Activated CD8-positive, alpha-beta memory T cell treated with anti-CD3 and anti-CD28 coated beads, Interleukin-2, amount 50 U/mL, for 4 hours (primary cell): ENCODE measurements around the gene MIDN.
"Not testable (repeated sequence)": the region's sequence is repeated elsewhere in the genome, so short reads cannot be mapped to it uniquely, and the experiment has no call there.

ENCODE experiments used
- DNase-seq: peaks from one replicate; pipeline ENCODE4 v3.0.0-alpha.2; 2020

MIDN gene

DNA sequence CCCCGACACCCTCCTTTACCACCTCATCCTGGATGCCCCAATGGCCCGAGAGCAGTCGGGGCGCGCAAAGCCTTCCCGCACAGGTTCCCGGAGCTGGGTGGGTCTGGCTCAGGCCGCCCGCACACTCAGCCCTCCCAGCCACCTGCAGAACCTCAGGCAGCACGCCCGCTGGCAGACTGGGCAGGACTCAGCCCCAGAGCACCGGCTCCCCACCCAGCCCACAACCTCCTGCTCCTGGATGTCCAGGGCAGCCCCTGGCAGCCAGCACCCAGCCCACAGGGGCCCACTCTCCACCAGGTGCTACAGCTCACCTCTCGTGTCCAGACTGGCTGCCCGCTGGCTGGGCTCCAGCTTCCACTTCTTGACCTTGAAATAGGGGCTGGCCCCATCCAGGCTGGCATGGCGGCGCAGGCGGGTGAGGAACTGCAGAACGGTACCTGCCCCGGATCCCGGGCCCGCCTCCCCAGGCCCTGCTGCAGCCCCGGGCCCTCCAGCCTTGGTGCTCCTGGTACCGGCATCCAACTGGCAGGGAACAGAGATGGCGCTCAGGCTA, 15.2 kb upstream of the MIDN start:
- no peak for DNase-seq

DNA sequence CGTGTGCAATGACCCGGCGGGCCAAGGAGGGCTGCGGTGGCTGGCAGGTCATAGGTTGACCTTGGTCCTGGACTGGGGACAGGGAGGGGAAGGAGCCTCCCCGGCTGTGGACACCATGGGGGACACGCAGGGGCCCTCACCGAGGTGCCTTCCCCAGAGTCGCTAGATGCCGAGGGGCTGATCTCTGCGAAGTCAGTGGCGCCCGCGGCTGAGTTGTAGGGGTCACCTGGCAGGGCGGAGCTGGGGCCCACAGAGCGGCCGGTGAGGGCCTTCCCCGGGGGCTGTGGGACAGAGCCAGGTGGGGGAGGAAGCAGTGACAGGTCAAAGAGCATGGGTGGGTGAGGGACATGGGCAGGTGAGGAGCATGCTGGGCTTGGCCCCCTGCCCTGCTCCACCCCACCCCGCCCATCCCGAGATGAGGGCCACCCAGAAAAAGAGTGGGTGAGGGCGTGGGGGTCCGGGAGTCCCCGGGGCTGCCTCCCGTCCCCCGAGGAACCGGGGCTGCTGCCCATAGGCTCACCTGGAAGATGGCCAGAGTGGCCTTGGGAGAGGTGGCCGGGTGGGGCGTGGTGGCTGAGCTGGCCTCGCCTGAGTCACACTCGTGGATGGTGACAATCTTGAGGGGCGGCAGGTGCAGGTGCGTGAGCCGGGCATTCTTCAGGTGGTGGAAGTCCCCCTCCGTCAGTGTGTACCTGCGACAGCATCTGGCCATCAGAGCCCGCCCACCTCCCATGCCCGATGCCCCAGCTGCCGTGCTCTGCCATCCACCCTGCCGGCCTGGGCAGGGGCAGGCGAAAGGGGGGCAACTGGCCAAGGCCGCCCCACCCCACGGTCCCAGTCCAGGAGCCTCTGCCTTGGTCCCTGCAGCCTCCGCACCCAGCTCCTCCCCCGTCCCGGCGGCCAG, 14.1 kb upstream of the MIDN start:
- DNase-seq: no peak

DNA sequence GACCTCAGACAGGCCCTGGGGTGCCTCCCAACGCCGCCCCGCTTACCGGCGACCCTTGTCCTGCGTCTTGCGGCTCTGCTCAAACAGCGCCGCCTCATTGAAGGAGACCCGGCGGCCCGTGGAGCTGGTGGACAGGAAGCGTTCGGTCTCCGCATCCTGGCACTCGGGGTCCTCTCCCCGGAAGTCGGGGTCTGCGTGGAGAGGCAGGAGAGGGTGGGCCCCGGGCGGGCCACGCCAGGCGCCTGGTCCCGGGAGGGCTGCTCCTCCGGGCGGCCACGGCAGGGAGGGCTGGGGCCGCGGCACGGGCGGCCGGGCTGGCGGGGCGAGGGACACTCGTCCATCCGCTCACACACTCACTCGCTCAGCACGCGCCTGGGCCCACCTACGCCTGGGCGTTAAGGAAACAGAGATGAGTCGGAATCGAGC, 13.4 kb upstream of the MIDN start:
- DNase-seq: no peak

DNA sequence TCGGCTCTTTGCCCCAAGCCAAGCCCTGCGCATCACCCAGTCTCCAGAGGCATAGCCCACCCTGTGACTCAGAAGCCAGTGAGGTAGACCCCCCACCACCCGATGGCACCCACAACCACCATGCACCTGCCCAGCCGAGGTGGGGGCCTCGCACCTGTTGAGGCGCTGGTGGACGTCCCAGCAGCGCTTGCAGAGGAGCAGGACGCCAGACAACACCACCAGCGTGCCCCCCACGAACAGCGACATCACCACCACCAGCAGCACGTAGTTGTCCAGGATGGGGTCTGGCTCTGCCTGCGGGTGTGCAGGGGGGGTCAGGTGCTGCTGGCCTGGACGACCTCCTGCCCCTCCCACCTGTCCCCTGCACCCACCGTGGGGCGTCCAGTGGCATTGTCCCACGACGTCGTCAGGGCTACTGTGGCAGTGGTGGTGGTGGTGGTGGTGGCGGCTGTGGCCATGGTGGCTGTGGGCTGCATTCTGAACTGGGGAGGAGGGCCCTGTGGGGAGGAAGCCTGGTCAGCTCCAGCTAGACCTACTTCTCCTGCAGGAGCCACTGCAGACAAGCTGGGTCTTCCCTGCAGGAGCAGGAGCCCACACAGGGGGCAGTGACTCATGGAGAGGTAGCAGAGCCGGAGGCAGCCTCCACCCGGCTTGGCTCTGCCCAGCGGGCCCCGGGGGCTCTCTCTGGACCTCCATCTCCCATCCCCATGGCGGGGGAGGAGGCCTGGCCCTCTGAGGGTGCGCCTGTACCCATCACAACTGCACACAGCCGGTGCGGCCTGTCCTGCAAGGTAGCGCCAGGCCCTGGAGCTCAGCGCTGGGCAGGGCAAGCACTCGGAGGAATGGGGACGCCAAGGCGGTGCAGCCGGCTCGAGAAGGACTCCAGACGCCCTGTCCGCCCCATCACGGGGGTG, 12.5 kb upstream of the MIDN start:
- no peak for DNase-seq

DNA sequence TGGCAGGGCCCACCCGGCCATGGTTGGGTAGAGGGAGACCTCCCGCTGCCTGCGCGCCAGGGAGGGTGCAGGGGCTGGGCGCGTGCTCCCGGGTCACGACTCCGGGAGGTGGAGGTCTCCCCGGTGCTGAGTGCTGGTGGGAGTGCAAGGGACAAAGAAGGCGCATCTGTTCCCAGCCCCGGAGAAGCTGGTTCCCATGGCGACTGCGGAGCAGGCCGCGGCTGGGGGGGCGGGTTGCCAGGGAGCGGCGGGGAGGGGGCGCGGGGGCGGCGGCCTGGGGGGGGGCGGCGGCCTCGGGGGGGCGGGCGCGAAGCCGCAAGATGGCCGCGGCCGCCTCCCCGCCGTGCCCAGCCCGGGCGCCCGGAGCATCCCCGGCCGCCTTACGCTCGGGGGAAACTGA, 11.8 kb upstream of the MIDN start:
- no peak for DNase-seq

DNA sequence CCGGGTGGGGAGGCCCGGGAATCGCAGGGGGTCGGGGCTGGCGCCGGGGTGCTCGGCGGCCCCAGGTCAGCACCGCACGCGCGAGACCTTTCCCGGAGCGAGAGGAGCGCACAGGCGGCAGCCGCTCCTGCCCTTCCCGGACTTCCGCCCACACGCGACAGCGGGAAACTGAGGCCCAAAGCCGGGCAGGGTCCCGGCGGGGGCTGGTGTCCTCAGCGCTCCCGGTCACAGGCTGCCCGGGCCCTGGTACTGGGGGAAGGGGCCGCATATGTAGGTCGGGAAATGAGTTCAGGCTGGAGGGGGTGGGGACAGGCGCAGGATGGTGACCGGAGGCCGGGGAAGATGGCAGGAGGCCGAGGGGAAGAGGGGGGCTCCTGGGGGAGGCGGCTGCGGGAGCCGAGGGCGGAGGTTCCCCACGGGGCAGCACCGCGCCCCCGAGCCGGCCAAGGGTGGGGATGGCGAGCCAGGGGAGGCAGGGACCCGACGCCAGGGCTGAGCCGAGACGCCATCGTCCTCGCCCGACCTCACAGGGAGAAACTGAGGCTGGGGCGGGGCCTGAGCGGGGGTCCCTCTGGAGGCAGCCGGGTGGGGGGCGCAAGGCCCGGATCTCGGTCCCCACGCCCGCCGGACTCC, 11.2 kb upstream of the MIDN start:
- DNase-seq: no peak

DNA sequence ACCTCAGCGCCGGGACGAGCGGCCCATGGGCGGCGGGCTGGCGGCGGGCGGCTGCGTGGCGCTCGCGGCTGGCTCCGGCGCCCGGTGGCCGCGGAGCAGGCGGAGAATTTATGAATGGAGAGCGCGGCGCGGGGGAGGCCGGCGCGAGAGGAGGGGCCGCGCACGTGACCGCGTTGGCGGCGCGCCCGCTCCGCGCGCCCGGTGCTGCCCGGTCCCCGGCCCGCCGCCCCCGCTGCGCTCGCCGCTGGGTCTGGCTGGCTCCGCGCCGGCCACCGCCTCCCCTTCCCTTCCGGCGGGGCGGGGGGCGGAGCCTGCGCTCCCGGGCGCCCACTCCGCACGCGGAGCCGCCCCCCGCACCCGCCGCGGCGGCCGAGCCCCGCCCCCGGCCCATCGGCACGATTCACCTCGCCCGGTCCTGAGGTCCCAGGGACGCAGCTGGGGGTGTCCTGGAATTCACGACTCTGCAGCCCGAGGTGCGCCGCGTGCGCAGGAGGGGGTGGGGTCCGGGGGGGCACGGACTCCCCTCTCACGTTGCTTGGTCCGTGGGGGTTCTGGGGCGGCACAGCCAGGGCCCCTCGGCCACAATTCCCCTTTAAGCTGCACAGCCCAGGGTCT, 10.5 kb upstream of the MIDN start, which contains the start of gene CBARP:
CBARP (minus strand) TSS at position 252 of the 615 bp plus-strand sequence. CDS start 1,905 bp downstream, outside the sequence.
- peak; percentile 53 for DNase-seq

DNA sequence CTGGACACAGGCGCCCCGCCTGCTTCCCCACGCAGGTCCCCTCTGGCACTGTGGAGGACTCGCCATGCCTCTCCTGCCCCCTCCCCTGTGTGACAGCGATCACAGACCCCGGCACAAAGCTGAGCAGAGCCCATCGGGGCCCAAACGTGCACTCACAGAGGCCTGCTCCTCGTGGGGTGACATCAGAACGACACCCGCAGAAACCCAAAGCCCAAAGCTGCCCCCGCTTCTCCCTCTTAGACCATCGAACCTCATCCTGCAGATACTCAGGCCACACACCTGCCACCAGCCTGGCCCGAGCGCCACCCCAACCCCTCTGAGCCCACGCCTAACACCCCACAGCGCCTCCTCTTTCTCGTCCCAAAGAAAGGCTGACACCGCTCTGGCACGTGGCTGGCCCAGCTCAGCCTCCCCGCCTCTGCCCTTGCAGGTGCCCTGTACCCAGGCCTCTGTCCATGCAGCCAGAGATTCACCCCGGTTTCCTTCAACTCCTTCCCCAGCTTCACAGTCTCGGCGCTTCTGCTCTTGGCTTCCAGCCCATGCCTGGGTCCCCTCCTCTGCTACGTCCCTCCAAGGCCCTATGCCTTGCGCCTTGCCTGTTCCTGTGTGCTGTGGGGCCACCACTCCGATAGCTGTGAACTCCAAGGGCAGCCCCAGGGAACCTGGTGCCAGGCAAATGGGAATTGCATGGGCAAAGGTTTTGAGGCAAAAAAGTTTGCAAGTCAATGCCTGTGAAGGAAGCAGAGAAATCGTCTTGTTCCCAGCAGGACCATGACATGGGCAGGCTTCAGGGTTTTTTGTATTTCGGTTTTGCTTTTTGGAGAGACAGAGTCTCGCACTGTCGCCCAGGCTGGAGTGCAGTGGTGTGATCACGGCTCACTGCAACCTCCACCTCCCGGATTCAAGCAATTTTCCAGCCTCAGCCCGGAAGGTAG, 9.7 kb upstream of the MIDN start:
- no peak for DNase-seq

DNA sequence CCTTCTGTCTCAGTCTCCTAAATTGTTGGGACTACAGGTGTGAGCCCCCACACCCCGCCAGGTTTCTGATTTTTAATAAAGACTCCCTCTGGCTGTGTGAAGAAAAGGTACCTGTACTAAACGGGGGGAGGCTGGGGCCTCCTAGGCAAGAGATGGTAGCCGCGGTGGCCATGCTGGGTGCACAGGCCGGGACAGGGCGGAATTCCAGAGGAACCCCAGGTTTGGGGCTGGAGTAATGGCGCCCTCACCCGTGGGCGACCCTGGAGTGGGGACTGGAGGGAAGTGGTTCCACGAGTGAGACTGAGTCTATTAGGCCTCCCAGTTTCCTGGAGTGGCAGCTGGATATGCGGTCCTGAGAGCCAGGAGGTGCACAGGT, 9.0 kb upstream of the MIDN start:
- peak; percentile 32 for DNase-seq

DNA sequence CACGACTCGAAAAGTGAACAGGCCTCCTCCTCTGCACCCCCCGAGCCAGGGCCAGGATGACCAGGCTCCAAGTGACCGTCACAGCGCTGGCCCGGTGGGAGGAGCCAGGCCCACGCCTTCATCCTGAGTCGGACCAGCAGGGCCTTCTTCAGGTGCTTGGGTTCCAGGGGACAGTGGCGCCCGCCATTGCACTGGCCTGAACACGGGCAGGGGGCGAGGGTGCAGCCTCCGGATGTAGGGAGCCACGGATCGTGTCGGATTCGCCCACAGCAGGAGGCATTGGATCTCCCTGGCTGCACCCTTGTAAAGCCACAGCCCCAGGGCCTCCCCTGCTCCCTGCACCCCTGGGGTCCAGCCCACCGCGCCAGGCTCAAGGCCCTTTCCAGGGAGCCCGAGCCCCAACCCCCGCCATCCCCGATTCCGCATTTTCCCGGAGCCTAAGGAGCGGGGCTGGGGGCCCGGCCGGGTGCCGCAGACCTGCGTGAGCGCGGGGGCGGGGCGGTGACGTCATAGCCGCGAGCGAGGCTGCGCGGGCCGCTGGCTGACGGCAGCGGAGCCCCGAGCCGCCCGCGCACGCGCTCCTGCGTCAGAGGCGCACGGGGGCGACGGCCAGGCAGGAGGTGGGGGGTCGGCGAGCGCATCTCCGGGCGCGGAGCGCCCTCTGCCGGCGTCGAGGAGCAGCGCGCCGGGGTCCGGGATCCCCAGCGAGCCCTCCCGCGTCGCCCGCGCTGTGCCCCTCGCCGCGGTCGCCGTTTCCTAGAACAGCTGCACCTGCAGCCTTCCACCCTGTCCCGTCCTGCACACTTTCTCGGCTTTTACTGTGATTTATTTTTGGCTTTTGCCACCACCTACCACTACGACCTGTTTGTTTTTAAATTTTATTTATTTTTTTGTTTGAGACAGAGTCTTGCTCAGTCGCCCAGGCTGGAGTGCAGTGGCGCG, 8.3 kb upstream of the MIDN start:
- DNase-seq: peak; percentile 99

DNA sequence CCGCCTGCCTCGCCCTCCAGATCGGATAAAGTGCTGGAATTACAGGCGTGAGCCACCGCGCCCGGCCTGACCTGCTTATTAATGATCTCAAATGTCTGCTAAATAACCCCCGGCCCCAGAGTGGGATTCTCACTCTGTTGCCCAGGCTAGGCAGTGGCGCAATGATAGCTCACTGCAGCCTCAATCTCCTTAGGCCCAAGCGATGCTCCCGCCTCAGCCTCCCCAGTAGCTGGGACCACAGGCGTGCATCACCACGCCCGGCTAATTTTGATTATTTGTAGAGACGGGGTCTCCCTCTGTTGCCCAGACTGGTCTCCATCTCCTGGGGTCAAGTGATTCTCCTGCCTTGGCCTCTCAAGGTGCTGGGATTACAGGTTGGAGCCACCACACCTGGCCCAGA, 7.5 kb upstream of the MIDN start:
- no peak for DNase-seq

DNA sequence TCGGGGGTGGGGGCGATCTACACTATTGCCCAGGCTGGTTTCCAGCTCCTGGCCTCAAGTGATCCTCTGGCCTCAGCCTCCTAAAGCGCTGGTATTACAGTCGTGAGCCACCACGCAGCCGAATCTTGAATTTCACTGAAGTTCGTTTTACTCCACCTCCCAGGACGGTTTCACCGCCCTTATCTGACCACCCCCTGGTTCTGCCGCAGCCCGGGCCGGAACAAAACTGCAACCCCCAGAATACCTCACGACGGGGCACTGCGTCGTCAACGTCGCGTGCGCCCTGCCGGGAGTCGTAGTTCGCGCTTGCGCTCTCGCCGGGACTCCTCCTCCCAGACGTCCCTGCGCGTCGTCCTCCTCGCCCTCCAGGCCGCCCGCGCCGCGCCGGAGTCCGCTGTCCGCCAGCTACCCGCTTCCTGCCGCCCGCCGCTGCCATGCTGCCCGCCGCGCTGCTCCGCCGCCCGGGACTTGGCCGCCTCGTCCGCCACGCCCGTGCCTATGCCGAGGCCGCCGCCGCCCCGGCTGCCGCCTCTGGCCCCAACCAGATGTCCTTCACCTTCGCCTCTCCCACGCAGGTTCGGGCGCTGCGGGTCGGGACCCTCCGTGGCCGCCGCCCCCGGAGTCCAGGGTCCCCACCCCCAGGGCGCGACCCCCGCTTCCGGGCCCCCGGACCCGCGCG, 6.8 kb upstream of the MIDN start, which contains the start of gene ATP5F1D:
ATP5F1D (plus strand) TSS at position 335 of the 679 bp plus-strand sequence; CDS start at position 435, 100 bp downstream.
- peak; percentile 95 for DNase-seq

DNA sequence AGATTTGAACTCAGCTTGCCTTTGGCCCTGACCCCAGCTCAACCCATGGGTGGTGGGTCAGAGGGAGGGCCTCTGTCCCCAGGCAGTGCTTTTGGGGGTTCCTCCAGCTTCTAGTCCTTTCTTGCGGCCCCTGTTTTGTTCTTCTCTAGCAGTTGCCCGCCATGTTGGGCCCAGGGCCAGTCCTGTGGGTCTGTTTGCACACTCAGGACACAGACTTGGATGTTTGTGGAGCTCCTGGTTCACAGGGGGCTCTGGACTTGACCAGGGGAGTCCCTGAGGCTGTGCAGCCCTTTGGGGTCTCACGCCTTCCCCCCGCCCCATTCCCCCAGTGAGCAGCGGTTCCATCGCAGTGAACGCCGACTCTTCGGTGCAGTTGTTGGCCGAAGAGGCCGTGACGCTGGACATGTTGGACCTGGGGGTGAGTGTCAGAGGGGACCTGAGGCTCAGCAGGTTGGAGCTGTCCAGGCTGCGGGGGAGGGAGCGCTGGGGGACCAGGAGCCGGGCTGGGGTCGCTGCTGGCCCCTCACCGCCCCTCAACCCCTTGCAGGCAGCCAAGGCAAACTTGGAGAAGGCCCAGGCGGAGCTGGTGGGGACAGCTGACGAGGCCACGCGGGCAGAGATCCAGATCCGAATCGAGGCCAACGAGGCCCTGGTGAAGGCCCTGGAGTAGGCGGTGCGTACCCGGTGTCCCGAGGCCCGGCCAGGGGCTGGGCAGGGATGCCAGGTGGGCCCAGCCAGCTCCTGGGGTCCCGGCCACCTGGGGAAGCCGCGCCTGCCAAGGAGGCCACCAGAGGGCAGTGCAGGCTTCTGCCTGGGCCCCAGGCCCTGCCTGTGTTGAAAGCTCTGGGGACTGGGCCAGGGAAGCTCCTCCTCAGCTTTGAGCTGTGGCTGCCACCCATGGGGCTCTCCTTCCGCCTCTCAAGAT, 4.4 kb upstream of the MIDN start:
- peak; percentile 93 for DNase-seq

DNA sequence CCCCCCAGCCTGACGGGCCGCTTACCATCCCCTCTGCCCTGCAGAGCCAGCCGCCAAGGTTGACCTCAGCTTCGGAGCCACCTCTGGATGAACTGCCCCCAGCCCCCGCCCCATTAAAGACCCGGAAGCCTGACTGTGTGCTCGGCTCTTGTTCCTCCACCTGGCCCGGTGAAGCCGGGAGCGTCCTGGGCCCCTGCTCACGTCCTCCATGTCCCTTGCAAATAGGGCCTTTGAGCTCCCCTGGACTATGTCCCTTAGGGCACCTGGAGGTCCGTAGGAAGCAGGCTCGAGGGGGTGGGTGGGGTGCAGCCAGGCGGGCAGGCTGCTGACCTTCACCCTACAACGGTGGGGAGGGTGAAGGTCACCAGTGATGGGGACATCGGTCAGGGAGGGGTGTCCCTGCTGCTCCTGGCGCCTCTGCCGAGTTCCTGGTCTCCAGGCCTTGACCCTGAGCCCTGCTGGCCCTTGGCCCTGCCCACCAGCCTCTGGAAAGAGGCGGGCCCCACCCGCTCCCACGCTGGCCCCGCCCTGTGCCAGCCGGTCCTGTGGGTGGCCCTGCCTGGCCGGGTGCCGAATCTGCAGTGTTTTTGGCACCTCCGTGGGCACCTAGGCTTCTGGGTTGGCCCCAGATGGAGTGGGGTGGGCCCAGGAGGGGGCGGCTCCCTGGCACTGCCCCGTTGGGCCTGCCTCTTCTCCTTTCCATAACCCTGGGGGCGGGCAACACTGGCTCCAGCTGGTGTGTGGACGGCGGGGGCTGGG, 3.5 kb upstream of the MIDN start:
- peak; percentile 43 for DNase-seq

DNA sequence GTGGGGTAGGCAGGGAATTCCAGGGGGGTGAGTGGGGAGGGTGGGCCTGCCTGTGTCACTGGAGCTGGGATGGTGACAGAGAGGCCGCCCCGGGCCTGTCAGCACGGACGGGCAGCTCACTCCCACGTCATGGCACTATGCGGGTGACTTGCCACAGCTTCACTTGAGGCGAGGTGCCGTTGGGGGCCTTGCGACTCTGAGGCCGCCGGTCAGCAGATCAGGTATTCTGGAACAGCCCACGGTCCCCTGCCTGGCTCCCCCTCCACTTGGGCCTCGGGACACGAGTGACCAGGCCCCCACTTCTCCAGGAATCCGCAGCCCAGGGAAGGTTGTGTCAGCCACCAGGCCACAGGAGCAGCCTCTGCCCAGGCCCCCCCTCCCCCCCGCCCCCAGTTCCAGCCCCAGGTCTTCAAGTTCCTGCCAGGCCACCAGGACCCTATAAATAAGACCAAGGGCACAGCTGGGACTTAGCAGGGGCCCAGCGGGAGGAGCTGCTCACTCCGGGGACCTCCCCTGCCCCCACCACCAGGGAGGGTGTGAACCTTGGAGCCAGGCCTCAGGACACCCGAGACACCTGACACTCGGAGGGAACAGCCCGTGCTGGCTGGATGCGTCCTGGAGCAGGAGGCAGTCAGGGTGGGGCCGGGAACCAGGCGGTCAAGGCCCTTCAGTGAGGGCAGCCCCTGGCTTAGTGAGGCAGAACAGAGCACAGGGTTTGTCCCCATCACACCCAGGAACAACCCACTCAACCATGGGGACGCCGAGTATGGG, 2.7 kb upstream of the MIDN start:
- no peak for DNase-seq

DNA sequence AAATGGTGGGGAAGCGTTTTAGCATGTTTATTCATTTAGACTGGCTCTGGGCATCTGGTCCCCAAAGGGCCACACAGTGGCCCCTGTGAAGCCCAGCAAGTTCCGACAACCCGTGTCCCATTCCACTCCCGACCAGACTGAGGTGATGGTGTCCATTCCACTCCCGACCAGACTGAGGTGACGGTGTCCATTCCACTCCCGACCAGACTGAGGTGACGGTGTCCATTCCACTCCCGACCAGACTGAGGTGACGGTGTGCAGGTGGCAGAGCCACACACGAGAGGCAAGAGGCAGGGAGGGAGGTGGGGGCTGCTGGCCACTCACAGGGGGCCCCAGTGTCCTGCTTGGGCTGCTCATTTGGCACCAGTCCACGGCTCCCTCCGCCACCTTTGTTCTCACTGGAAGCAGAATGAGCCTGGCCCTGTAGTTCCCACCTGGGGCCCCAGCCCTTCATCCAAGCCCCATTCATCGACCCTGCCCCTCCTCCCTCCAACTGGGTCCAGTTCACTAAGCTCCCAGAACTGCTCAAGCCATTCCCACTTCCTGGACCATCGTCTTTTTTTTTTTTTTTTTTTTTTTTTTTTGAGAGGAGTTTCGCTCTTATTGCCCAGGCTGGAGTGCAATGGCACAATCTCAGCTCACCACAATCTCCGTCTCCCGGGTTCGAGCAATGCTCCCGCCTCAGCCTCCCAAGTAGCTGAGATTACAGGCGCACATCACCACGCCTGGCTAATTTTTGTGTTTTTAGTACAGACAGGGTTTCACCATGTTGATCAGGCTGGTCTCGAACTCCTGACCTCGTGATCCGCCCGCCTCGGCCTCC, 1.9 kb upstream of the MIDN start:
- DNase-seq: not testable (repeated sequence)
